Testis (tissue), 2 donors: Measurements from ENCODE around the gene RAB17.

ENCODE experiments used
- CTCF ChIP-seq, 3 experiments: fragments of 450-650 bp in 2 of 3; fragments of 200-600 bp in 1 of 3; sonication (generic) in 1 of 3; IDR thresholded peaks; one replicate each; pipeline ENCODE4 v1.5.1; 2016 to 2019; ENCODE audit warnings: antibody characterized with exemption in 3 of 3, mild to moderate bottlenecking in 2 of 3, moderate library complexity in 1 of 3
- POLR2A ChIP-seq: fragments of 450-650 bp; IDR thresholded peaks from one replicate; pipeline ENCODE4 v1.6.1; 2017; ENCODE audit warnings: antibody characterized with exemption, mild to moderate bottlenecking, moderate library complexity

GRCh38 chr2:237540823-237541222, 49.7 kb downstream of the RAB17 start:
- TF ChIP-seq POLR2A (no peak), CTCF (IDR thresholded peaks at IDR 0.05) (no peak)
